ENCODE measurements around the gene SNTG2.

The SNTG2 gene

GRCh38 chr2:1246239-1246638 is 295.6 kb downstream of the SNTG2 start:
- DNase-seq (ENCODE audit: extremely low read depth, low read depth), result no peak
- TF ChIP-seq, protein P1, sequence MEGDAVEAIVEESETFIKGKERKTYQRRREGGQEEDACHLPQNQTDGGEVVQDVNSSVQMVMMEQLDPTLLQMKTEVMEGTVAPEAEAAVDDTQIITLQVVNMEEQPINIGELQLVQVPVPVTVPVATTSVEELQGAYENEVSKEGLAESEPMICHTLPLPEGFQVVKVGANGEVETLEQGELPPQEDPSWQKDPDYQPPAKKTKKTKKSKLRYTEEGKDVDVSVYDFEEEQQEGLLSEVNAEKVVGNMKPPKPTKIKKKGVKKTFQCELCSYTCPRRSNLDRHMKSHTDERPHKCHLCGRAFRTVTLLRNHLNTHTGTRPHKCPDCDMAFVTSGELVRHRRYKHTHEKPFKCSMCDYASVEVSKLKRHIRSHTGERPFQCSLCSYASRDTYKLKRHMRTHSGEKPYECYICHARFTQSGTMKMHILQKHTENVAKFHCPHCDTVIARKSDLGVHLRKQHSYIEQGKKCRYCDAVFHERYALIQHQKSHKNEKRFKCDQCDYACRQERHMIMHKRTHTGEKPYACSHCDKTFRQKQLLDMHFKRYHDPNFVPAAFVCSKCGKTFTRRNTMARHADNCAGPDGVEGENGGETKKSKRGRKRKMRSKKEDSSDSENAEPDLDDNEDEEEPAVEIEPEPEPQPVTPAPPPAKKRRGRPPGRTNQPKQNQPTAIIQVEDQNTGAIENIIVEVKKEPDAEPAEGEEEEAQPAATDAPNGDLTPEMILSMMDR (IDR thresholded peaks at IDR 0.05; ENCODE audit: low read depth, low read length), result no peak

GRCh38 chr2:1246991-1247390 is 296.3 kb downstream of the SNTG2 start:
- TF ChIP-seq, protein P1 (IDR thresholded peaks at IDR 0.05; ENCODE audit: low read depth, low read length), result no peak
- no peak for DNase-seq (ENCODE audit: extremely low read depth, low read depth)

DNA sequence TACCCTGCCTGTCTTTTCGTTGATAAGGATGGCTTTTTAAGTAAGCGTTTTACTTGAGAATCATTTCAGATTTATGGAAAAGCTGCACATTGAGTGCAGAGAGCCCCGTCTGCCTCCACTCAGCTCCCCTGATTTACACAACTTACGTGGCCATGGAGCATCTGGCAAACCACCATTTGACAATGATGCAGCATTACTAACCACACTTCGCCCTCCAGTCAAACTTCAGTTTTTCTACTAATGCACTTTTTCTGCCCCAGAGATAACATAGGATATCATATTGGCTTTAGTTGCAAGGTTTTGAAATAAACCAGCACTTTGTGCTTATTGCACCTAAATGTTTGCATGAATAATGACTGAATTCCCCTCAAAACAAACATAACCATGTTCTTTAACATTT is 297.5 kb downstream of the SNTG2 start:
- TF ChIP-seq, protein P1 (IDR thresholded peaks at IDR 0.05; ENCODE audit: low read depth, low read length), result no peak
- DNase-seq (ENCODE audit: extremely low read depth, low read depth), result no peak

GRCh38 chr2:1249897-1250687 is 299.4 kb downstream of the SNTG2 start:
- TF ChIP-seq, protein P1 (IDR thresholded peaks at IDR 0.05; ENCODE audit: low read depth, low read length), result no peak
- no peak for DNase-seq (ENCODE audit: extremely low read depth, low read depth)

DNA sequence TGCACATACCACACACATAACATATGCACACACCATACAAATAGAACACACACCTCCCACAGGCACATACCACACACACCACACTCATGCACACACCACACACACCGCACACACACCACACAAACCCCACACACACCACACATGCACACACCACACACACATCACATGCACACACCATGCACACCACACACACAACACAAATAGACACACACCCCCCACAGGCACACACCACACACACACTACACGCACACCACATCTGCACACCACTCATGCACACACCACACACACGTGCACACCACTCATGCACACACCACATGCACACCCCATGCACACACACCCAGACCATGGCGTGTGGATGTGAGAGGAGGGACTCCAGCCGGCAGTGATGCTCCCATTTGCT is 300.9 kb downstream of the SNTG2 start:
- TF ChIP-seq, protein P1 (IDR thresholded peaks at IDR 0.05; ENCODE audit: low read depth, low read length), result no peak
- no peak for DNase-seq (ENCODE audit: extremely low read depth, low read depth)

- no peak for DNase-seq (ENCODE audit: extremely low read depth, low read depth)
- TF ChIP-seq, protein P1 (IDR thresholded peaks at IDR 0.05; ENCODE audit: low read depth, low read length), result no peak
These were observed 303.0 kb downstream of the SNTG2 start for GRCh38 chr2:1253629-1254028.

DNA sequence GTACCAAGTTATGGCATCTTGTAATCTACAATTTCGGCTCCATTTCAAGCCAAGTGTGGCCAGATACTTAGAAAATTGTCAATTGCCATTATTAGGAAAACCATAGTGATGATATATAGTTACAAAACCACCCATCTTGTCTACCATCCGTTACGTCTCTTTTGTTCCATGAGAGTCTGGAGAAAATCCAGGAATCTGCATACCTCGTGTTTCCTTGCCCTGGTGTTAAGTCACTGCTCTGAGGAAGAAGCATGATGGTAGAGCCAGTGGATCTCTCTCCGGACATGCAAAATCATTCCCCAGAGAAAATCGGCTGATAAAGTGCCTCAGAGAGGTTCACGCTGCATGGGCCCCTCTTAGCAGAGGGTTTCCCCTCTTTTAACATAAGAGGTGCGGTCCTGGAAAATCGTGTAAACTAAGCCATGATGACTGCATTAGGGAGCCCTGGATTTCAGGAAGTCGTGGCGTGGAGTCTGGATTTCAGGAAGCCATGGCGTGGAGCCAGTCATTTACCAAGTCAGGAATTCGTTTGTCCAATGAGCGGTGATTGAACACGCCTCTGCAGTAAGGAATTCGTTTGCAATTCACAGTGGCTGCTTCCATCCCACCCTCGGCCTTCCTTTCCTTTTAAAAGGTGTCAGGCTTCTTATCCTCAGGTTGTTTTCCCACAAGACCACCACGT is 304.2 kb downstream of the SNTG2 start:
- TF ChIP-seq, protein P1 (IDR thresholded peaks at IDR 0.05; ENCODE audit: low read depth, low read length), result no peak
- DNase-seq (ENCODE audit: extremely low read depth, low read depth), result no peak
